SH-SY5Y (cell line): ENCODE data around the gene SSC5D.

Experiments used
- GATA2 ChIP-seq: IDR thresholded peaks from 2 replicates; pipeline ENCODE4 v1.6.1; 2011; ENCODE audit warnings: mild to moderate bottlenecking, low read depth, low read length
- GATA3 ChIP-seq: IDR thresholded peaks from 2 replicates; pipeline ENCODE4 v1.6.1; 2011; ENCODE audit warnings: low read depth, mild to moderate bottlenecking, low read length, moderate library complexity

DNA sequence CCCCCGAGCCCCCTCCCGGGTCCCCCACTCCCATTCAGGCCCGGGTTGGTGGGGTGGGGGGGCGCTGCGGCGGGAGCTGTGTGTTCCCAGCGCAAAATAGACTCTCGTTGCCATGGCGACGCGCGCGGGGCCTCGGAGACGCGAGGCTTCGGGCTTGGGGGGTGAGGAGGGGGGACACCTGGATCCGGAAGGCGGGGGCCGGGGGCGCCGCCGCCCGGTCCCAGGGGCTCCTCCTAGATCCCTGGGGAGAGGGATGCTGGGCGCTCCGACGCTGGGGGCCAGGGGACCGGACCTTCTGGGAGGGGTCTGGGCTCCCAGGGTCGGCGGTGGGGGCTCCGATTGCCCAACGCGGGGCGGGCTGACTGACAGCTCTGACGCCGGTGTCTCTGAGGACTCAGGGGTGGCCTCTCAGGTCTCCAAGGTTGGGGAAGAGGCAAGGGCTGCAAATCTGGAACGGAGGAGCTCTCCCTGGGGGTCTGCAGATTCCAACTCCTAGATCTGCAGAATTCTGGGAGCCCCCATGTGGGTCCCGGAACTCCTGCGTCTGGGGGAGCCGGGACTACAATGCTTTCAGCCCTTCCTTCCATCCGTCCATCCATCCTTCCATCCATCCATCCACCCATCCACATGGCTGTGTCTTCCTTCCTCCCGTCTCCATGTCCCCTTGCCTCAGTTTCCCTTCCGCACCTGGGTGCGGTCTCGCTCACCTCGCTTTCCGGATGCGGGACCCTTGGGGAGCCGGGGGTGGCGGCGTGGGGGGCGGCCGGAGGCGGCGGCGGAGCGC lies 36.1 kb upstream of the SSC5D start:
- no peak for TF ChIP-seq GATA3
- no peak for TF ChIP-seq GATA2
